Lung (tissue), 12 donors: ENCODE data around the gene TSPAN5. TPM values are rescaled to one million over a fixed set of nuclear protein-coding genes. Genes with fewer than 3 reads are reported as not detected.

Experiments used
- ATAC-seq: fragments of 200-7000 bp; cut with Tn5 transposase; one replicate; pipeline ENCODE4 v1.9.1; 2020; ENCODE audit warnings: moderate number of reproducible peaks; ENCODE audit not compliant: insufficient read depth, low FRiP score
- DNase-seq, 3 donors: peaks; one replicate each; pipeline ENCODE4 v3.0.0-alpha.2; 2013 to 2017
- H3K27ac ChIP-seq, 2 donors: one replicate each; pipeline ENCODE4 v1.5.1; 2013; ENCODE audit warnings: mild to moderate bottlenecking in 2 of 2, moderate library complexity in 2 of 2, control low read depth in 1 of 2, inconsistent platforms in 1 of 2, low read depth in 1 of 2, low read length in 1 of 2
- H3K27me3 ChIP-seq, 3 donors: one replicate each; pipeline ENCODE4 v1.5.1; 2013; ENCODE audit warnings: low read length in 2 of 3; ENCODE audit not compliant: control insufficient read depth in 3 of 3, insufficient read depth in 3 of 3
- H3K36me3 ChIP-seq, 4 donors: one replicate each; pipeline ENCODE4 v1.5.1; 2013; ENCODE audit warnings: low read length in 4 of 4, mild to moderate bottlenecking in 1 of 4, moderate library complexity in 1 of 4; ENCODE audit not compliant: control insufficient read depth in 4 of 4, insufficient read depth in 4 of 4
- H3K4me1 ChIP-seq, 5 donors: one replicate each; pipeline ENCODE4 v1.5.1; 2013; ENCODE audit warnings: low read length in 5 of 5, mild to moderate bottlenecking in 2 of 5, moderate library complexity in 1 of 5; ENCODE audit not compliant: control insufficient read depth in 5 of 5, insufficient read depth in 5 of 5
- H3K4me3 ChIP-seq: one replicate; pipeline ENCODE4 v1.5.1; 2013; ENCODE audit warnings: mild to moderate bottlenecking, control low read depth, moderate library complexity
- H3K9ac ChIP-seq, 2 donors: one replicate each; pipeline ENCODE4 v1.5.1; 2013; ENCODE audit warnings: low read length in 2 of 2, control low read depth in 1 of 2; ENCODE audit not compliant: insufficient read depth in 1 of 2
- H3K9me3 ChIP-seq, 4 donors: one replicate each; pipeline ENCODE4 v1.5.1; 2013; ENCODE audit warnings: low read length in 3 of 4, mild to moderate bottlenecking in 1 of 4, moderate library complexity in 1 of 4; ENCODE audit not compliant: control insufficient read depth in 4 of 4, insufficient read depth in 3 of 4
- CTCF ChIP-seq: IDR thresholded peaks from 2 replicates; pipeline ENCODE4 v1.5.1; 2012; ENCODE audit warnings: mild to moderate bottlenecking; ENCODE audit errors: control extremely low read depth, extremely low read depth
- WGBS, 2 donors: extraction: QIAGEN DNeasy Blood & Tissue Kit; methylation state at CpG; one replicate each; pipeline ENCODE4 v1.1.7; 2013; 5-methylcytosine and 5-hydroxymethylcytosine counted together
- polyA plus RNA-seq, 2 donors: library from polyadenylated mRNA; stranded (reverse); fragments of 200-250 nt; gene quantifications; one replicate each; pipeline ENCODE4 v1.2.1, GENCODE V29; 2013
- total RNA-seq, 2 donors: library from RNA; depleted of rRNA in 1 of 2; stranded (reverse); fragments of >200 nt in 1 of 2; gene quantifications; one replicate each; pipeline ENCODE4 v1.2.1, GENCODE V29; 2014 to 2021
- donor health status: control.
- donor health status: control.
- donor health status: Bipolar disorder and iron deficiency.
- donor health status: healthy.
- donor health status: DM: yes; HTN: yes; CAD: no.

TSPAN5 gene
- total and polyA plus RNA-seq, 4 donors: 1.8 to 24.5 (median 6.3) TPM

- no peaks in the 10 kb centered on the region for H3K27me3 ChIP-seq
- ATAC-seq (no peak), DNase-seq (no peak)
- no peak overlapping the region for H3K4me3 ChIP-seq
- peaks cover 0 to 29% (median 3%) of the 10 kb centered on the region in 5 donors for H3K4me1 ChIP-seq
- TF ChIP-seq CTCF: no peak
- H3K9ac ChIP-seq: peak overlapping the region in 1 of 2 donors; percentile 8
- 76 to 79% methylated on average over 7 of the region's 7 CpGs for WGBS, 2 donors
- no peaks in the 10 kb centered on the region for H3K9me3 ChIP-seq
- H3K36me3 ChIP-seq: no peaks in the 10 kb centered on the region
- no peak overlapping the region for H3K27ac ChIP-seq
Measured at GRCh38 chr4:98508829-98509598, 149.4 kb downstream of the TSPAN5 start.

GRCh38 chr4:98508248-98508647 lies 150.2 kb downstream of the TSPAN5 start:
- H3K36me3 ChIP-seq: no peaks in the 10 kb centered on the region
- DNase-seq (no peak), ATAC-seq (no peak)
- no peak for TF ChIP-seq CTCF
- peaks cover 0 to 29% (median 3%) of the 10 kb centered on the region in 5 donors for H3K4me1 ChIP-seq
- no peak overlapping the region for H3K9ac ChIP-seq
- H3K27ac ChIP-seq: no peak overlapping the region
- 96 to 98% methylated on average over 4 of the region's 4 CpGs for WGBS, 2 donors
- H3K9me3 ChIP-seq: no peaks in the 10 kb centered on the region
- H3K4me3 ChIP-seq: no peak overlapping the region
- no peaks in the 10 kb centered on the region for H3K27me3 ChIP-seq

GRCh38 chr4:98507299-98507698 lies 151.1 kb downstream of the TSPAN5 start:
- 92 to 97% methylated on average over 3 of the region's 3 CpGs for WGBS, 2 donors
- peaks cover 0 to 29% (median 3%) of the 10 kb centered on the region in 5 donors for H3K4me1 ChIP-seq
- TF ChIP-seq CTCF: no peak
- H3K4me3 ChIP-seq: no peak overlapping the region
- no peaks in the 10 kb centered on the region for H3K27me3 ChIP-seq
- no peaks in the 10 kb centered on the region for H3K9me3 ChIP-seq
- DNase-seq: no peak
- no peak overlapping the region for H3K9ac ChIP-seq
- ATAC-seq: no peak
- no peaks in the 10 kb centered on the region for H3K36me3 ChIP-seq
- H3K27ac ChIP-seq: no peak overlapping the region
